ENCODE results near the gene FAM83D.
A peak's percentile ranks its signal among the peaks of the same experiment; 100 is the strongest.

FAM83D gene

GRCh38 chr20:38926142-38926933, at the start of gene FAM83D:
TSS of gene FAM83D (plus strand) at chr20:38926417. CDS start at chr20:38926443, 26 bp downstream.
- peak; percentile 96 for DNase-seq

DNA sequence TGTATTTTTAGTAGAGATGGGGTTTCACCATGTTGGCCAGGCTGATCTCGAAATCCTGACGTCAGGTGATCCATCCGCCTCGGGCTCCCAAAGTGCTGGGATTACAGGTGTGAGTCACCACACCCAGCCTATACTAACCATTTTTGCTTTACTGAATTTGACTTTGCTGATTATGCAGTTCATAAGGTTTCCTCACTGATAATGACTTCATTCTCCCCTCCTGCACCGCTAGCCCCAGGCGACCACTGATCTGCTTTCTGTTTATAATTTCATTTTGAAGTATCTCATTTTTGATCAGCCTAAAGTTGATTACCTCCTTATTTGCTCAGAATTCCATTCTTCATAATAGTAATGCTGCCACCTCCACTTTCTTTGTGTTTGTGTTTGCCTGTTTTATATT, 48.7 kb upstream of the FAM83D start:
- no peak for DNase-seq

GRCh38 chr20:38878866-38879265, 47.4 kb upstream of the FAM83D start:
- DNase-seq, result no peak

DNA sequence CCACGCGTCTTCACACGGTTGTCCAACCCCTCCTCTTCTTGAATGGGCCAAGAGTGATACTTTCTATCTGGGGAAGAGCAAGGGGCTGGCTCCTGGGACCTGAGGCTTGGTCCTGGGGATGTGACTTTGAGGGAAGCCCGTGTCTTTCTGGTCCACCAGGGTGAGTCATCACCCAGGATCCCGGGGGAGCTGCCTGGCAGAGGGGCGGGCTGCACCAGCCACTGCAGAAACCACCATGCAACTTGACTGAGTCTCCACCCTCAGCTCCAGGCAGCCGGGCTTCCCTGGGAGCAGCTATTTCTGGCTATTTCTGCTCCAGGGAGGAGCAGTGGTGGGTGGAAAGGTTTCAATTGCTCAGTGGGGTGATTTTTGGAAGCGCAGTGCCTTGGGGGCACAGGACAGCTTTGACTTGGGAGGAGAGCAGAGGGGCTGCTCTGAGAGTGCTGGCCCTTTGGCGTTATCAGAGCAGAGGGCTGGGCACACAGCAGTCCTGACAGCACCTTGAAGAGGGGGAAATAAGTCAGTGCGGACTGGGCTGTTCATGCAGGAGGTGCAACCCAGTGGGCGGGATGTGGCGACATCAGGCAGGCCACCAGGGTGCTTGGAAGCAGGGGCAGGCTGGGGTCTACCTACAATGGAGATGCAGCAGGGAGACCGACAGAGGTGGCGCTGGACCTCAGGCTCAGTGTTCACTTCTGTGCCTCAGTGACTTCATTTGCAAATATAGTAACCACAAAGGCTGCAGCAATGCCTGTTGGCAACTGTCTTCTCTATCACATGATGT, 45.1 kb upstream of the FAM83D start:
- DNase-seq, result no peak

- DNase-seq, result no peak
Measured at GRCh38 chr20:38881806-38882440, 44.3 kb upstream of the FAM83D start.

GRCh38 chr20:38882600-38882999, 43.6 kb upstream of the FAM83D start:
- no peak for DNase-seq

DNA sequence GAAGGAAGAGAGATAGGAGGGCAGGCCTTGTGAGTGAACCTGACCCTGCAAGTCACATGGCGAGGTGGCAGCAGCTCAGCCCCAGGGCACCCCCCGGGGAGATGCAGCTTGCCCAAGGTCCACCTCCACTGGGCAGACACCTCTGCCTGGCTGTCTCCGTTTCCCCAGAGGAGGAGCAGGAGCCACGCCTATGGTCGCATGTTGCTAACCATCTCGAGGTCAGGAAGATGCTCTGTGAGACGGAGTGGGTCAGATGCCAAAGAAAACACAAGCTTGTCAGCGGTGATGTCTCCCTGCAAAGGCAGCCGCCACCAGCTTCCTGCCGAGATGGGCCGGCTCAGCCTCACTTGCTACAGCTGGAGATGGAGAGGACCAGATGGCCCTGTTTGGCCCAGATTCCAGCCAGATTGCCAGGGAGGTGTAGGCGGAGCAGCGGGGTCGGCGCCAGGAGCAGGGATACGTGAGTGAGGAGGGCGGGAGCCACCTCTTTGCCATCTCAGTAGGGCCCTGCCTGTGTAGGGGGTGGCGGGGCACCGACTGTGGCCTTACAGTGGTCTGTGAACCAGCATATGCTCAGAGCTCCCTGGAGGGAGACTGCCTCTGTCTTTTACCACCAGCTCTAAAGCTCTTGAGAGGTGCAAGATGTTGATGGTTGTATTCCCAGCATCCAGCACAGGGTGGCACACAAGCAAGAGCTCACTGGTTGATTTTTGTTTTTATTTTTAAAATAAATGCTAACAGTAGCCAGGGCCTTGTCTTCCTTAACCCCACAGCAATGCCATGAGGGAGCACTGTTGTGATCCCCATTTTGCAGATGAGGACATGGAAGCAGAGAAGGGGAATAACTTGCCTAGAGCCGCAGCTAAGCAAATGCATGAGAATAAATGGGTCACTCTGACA, 42.9 kb upstream of the FAM83D start:
- no peak for DNase-seq

DNA sequence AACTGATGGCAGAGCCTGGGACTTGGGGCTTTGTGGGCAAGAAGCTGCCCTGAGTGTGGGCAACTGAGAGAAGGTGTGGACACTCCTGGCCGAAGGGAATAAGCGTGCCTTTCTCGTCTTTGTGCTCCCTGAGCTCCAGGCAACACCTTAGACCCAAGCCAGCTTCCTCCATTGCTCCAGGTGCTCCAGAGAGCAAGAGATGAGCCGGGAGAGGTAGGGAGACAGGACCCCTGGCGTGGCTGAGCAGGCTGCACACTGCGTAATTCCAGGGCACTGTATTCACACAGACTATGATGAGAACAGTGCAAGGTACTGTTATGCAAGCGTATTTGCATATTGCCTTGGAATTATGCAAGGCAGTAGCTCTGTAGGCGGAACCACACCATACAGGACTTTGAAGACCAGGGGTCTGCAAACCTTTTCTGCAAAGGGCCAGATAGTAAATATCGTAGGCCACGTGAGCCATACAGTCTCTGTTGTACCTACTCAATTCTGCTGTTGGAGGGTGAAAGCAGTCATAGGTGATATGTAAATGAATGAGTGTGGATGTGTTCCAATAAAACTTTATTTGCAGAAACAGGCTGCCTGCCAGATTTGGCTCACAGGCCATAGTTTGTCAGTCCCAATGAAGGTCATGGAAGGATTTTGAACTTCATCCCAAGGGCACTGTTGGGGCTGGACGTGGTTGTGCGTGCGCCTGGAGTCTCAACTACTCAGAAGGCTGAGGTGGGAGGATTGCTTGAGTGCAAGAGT, 42.1 kb upstream of the FAM83D start:
- no peak for DNase-seq

DNA sequence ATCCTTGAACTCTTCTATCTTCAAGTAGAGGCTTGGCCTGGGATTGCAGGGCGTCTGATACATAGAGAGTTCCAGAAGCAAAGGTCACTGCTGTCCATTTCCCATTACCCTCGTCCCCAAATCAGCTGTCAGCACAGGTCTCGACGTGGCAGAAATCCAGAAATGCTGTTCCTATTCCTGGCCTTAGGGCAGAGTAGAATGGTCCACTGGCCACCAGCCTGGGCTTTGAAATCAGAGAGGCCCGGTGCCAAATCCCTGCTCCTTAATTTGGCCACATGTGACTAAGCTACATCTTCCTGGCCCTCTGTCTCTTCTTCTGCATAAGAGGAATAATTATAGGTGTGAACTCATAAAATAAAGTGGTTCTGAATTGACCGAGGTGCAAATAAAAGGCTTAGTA, 40.9 kb upstream of the FAM83D start:
- no peak for DNase-seq

DNA sequence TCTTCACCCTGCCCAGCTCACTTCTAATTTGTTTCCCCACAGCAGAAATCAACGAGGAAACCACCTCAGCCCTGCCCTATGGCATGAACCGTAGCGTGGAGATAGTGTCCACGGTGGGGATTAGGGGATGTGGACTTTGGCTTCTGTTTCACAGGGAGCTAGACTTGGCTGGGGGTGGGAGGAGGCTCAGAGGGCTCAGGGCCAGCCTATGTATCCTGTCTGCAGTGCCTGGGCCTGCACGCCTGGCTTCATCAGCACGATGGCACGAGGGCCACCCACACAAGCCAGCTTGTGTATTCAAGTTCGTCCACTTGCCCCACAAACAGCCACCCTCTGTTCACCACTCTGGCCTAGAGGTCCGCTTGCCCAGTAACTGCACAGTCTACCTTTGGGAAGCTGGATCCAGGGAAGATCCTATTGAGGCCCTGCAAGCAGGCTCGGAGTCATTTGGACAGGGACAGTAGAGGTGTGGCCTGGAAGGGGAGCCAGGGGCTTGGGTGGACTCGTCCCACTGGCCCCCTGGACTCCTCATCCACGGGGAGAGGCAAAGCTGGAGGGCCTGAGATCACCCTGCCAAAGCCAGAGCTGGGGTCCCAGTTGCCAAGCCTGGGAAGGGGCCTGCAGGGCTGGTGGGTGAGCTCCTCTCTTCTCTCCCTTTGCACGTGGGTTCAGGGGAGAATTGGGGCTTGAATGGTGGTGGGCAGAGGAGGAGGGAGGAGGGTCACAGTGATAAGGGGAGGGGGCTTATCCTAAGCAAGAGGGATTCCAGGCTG, 38.0 kb upstream of the FAM83D start:
- DNase-seq, result no peak

DNA sequence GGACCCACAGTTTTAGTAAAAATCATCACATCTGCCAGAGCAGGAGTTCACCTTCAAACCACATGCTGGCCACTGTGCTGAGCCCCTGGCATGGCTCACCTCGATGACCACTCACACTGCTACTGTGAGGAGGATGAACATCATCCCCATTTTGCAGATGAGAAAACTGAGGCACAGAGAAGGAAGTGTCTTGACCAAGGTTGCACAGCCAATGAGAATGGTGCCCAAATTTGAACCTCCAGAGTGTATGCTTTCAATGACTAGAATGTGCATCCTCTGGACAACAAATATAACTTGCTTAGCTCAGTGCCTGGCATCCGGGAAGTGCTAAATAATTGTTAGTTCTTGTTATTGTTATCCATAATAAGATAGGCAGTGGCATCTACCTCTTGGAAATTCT, 37.2 kb upstream of the FAM83D start:
- no peak for DNase-seq

DNA sequence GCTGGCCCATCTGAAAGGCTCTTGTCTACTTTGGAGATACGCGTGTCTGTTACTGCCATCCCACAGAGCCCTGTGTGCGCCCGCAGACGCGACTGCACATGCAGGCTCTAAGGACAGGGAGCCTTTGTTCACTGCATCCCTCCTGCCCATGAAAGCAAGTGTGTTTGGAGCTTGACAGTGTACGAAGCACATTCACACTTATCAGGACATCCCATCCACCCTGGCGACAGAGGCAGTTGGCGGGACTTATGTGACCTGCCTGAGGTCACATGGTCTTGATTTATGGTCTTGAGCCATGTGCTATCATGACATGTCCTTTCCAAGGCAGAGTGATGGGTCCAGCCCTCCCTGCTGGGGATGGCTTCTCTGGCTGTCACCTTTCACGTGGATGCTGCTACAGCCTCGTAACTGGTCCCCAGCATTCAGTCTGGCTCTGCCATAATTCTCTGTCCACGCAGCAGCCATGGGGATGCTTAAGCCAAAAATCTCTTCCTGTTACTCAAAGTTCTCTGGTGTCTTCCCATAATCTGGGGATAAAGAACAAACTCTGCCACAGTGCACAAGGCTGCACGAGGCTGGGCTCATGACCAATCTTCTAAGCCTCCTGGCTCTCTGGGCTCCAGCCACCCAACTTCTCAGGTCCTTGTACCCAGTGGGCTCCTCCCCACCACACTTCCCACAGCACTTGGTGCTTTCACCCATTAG, 36.3 kb upstream of the FAM83D start:
- no peak for DNase-seq

DNA sequence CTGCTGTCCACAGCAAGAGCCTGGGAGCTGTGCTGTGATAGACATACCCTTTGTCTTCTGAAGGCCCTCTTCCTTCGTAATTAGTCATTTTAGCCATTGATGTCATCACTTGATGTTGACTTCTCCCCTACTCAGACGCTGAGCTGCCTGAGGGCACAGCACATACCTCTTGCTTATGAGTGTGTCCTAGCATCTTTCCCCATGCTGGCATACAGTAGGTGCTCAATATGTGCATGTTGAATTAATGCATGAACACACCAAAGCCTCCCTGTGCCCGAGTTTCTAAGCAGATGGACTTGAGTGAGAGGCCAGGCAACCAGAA, 35.8 kb upstream of the FAM83D start:
- DNase-seq, result no peak

DNA sequence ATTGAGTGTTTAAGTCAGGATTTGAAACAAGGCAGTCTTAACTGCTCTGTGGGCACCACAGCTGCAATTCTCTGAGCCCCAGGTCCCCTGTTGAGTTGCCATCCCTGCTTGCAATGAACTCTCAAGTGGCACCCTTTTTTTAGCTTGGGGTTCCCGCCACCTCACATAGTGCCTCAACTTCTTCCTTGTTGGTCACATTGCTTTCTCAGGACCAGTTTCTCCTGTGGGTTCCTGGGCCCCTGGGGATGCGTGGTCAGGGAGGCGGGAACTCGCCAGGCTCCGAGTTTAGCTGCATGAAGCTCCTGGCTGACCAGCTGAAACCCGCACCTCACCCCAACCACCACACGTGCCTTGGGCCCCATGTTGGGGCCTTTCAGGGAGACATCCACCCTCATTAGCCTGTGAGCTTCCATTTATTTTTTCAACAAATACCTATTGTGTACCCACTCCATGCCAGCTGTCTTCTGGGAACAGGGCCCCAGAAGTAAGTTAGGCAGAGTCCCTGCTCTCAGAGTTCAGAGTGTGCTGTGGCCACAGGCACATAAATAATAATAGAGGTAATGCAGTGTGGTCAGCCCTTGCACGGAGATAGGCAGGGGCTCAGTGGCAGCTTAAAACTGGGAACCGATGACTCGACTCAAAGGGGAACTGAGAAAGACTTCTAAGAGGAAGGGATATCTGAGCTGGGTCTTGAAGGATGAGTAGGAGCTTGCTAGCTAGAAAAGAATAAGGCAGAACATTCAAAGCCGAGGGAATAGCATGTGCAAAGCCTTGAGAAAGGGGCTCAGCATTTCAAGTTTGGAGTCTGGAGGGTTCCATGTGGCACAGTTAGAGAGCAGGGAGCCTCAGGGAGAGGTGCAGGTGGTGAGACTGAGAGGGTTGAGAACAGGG, 33.9 kb upstream of the FAM83D start:
- DNase-seq, result no peak

DNA sequence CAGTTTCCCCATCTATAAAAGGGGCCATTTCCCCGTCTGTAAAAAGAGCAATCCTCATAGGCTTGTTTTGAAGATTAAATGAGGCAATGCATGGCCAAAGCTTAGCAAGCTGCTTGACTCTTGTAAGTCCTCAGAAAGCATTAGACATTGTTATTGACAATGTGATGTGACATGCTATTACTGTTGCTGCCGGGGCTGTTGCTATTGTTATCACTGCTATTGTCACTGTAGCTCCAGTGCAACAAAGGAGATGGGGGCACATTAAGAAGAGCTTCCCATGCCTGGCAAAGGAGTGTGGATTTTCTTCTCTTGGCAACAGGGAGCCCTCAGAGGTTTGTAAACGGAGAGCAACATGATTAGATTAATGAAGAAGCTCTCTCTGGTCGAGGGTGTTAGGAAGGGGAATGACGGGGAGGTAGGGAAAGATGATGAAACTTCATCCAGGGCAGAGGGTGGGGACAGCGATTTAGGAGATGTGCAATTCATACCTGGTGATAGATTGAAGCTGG, 33.1 kb upstream of the FAM83D start:
- peak; percentile 19 for DNase-seq

GRCh38 chr20:38893565-38894090, 32.6 kb upstream of the FAM83D start:
- DNase-seq, result peak; percentile 57

DNA sequence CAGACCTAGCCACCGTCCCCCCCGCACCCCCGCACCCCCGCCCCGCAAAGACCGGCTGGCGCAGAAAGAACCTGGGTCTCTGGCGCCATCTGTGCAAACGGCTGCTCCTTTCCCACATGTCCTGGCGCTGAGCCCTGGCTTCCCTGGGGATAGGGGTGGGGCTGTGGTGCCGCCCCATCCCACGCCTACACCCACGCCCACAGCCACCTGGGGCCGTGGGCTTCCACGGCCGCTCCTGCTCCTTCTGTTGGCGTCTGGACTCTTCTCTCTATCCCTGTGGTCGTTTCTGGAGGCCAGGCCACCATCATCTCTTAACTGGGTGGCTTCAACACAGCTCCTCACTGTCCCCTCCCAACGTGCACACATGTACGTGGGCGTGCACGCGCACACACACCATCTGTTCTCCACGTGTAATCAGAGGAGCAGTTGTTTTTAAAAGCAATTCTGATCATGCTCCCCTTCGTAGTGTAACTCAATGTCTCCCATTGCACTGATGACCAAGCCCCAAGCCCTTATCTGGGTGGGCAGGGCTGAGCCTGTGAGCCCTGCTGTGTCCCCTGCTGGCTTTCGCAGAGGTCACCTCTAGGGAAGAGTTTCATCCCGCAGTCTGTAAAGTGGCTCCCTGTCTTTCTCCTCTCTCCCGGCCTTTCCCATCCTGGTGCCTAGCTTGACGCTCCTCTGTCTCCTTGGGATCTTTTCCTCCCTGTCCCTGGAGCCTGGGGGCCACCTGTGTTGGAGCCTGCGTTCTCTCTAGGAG, 31.9 kb upstream of the FAM83D start:
- no peak for DNase-seq
